Endometrial microvascular endothelial cells (primary cell): Measurements from ENCODE around the gene AJUBA. TPM values are rescaled to one million over a fixed set of nuclear protein-coding genes. Genes with fewer than 3 reads are reported as not detected.

Source experiments
- in situ Hi-C: cut with HindIII; loops from 2 replicates; pipeline ENCODE4 v1.10.0; 2017; ENCODE audit warnings: low sequenced_read_pairs, low pct_unique_long_range_greater_than_20kb; ENCODE audit errors: inconsistent ontology term
- total RNA-seq: library from RNA; depleted of rRNA; stranded (reverse); fragments of >200 nt; gene quantifications from one replicate; pipeline ENCODE4 v1.2.3, GENCODE V29; 2015; ENCODE audit errors: inconsistent ontology term

The AJUBA gene
- total RNA-seq, 1 donor from 2014 or later: 62.3 TPM

DNA sequence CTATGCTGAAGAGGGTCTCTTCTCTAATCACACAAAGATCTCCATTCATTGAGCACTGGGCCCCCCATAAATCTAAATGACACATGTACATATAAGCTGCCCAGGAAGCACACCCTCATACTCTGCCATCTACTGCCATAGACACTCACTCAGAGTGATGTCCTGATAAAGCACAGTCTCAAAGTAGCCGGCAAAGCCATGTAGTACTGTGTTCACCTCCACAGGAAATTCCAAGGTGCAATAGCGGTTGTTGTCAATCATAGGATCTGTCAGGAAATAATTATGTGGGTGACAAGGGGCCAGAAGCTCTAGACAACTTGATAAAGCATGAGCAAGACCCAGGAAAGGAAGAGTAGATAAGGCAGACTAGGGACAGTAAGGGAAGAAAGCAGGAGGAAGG, 60.1 kb downstream of the AJUBA start:
- in situ Hi-C loops: no loop called here

Other genes with a start within 250 kb of the AJUBA start
- 203 TPM for gene OXA1L, start 215.9 kb downstream of the AJUBA start, total RNA-seq
- gene SLC7A7, start 167.1 kb downstream of the AJUBA start, total RNA-seq: 20.1 TPM
- 310 TPM for gene MRPL52, start 152.7 kb downstream of the AJUBA start, total RNA-seq
- 416 TPM for gene MMP14, start 146.0 kb downstream of the AJUBA start, total RNA-seq
- 136 TPM for gene LRP10, start 110.8 kb downstream of the AJUBA start, total RNA-seq
- not detected for gene REM2, start 99.3 kb downstream of the AJUBA start, total RNA-seq
- 112 TPM for gene RBM23, start 63.4 kb downstream of the AJUBA start, total RNA-seq
- 91.2 TPM for gene PRMT5, start 53.2 kb downstream of the AJUBA start, total RNA-seq
- gene HAUS4, start 25.5 kb downstream of the AJUBA start, total RNA-seq: 72.8 TPM
- 7.4 TPM for gene C14orf93, start 27.6 kb upstream of the AJUBA start, total RNA-seq
- 352 TPM for gene PSMB5, start 52.3 kb upstream of the AJUBA start, total RNA-seq
- not detected for gene PSMB11, start 59.7 kb upstream of the AJUBA start, total RNA-seq
- gene CDH24, start 75.0 kb upstream of the AJUBA start, total RNA-seq: 17.2 TPM
- gene ACIN1, start 112.6 kb upstream of the AJUBA start, total RNA-seq: 75.6 TPM
- gene C14orf119, start 113.0 kb upstream of the AJUBA start, total RNA-seq: 51.6 TPM
- not detected for gene CIROP, start 122.4 kb upstream of the AJUBA start, total RNA-seq
- gene CEBPE, start 136.7 kb upstream of the AJUBA start, total RNA-seq: not detected
- gene SLC7A8, start 201.1 kb upstream of the AJUBA start, total RNA-seq: 0.37 TPM